GM12864 (cell line): Measurements from ENCODE around the gene GPRASP2.

Experiments
- DNase-seq: peaks from one replicate; pipeline ENCODE4 v3.0.0-alpha.2; 2011; ENCODE audit warnings: low read depth
- H3K4me3 ChIP-seq: 2 replicates; pipeline ENCODE4 v1.5.1; 2011; ENCODE audit warnings: mild to moderate bottlenecking, low read depth, low read length, control low read depth
- TF ChIP-seq, protein P1 (sequence below): IDR thresholded peaks from 2 replicates; pipeline ENCODE4 v1.5.1; 2011; ENCODE audit warnings: low read depth, mild to moderate bottlenecking, moderate library complexity, low read length, control low read depth, inconsistent platforms; ENCODE audit errors: missing control alignments

Gene GPRASP2

DNA sequence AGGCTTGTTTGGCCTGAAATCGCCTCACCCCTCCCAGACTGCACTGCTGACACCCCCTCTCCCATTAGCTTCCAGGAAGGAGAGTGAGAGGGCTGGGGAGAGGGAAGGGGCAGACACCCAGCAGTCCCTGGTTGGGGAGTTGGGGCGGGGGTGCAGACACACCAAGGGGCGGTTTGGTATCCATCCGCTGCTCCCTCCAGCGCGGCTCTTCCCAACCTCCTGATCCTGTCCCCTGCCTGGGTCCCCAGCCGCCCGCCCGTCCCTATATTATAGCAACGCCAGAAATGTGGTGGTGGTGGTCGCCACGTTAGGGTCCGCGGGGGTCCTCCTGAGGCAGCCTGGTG, 33.2 kb downstream of the GPRASP2 start:
- DNase-seq, result no peak
- H3K4me3 ChIP-seq, result no peak overlapping the region
- TF ChIP-seq, protein P1, sequence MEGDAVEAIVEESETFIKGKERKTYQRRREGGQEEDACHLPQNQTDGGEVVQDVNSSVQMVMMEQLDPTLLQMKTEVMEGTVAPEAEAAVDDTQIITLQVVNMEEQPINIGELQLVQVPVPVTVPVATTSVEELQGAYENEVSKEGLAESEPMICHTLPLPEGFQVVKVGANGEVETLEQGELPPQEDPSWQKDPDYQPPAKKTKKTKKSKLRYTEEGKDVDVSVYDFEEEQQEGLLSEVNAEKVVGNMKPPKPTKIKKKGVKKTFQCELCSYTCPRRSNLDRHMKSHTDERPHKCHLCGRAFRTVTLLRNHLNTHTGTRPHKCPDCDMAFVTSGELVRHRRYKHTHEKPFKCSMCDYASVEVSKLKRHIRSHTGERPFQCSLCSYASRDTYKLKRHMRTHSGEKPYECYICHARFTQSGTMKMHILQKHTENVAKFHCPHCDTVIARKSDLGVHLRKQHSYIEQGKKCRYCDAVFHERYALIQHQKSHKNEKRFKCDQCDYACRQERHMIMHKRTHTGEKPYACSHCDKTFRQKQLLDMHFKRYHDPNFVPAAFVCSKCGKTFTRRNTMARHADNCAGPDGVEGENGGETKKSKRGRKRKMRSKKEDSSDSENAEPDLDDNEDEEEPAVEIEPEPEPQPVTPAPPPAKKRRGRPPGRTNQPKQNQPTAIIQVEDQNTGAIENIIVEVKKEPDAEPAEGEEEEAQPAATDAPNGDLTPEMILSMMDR, result no peak

DNA sequence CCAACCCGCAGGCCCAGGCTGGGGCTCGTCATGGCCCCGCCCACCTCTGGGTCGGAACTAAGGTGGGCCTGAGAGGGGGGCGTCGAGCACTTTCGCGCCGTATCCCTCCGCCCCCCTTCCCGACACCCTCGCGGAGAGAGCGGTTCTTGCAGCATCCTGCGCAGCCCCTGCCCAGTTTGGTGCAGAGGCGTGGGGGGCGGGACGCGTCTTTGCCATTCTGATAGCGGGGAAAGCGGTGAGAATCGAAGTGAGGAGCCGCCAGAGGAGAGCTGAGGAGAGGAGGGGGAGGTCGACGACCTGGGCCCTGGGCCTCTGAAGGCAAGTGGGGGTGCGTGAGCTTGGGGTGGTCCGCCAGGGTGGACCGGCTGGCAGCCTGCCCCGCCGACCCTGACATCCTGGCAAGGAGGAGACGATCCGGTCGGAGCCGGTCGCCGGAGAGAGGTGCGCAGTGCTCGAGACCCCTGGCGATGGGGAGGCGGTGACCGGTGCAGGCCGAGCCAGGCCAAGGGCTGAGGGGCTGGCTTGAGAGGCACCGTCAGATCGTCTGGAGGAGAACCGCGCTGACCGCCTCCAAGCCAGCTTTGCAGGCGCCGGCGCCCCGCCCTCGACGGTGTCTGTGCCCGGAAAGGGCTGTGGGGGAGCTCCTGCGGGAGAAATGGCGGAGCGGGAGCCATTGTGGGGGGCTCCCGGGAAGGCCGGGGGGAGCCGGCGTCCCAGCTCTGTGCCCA, 33.8 kb downstream of the GPRASP2 start:
- no peak overlapping the region for H3K4me3 ChIP-seq
- DNase-seq, result no peak
- TF ChIP-seq, protein P1, result no peak

DNA sequence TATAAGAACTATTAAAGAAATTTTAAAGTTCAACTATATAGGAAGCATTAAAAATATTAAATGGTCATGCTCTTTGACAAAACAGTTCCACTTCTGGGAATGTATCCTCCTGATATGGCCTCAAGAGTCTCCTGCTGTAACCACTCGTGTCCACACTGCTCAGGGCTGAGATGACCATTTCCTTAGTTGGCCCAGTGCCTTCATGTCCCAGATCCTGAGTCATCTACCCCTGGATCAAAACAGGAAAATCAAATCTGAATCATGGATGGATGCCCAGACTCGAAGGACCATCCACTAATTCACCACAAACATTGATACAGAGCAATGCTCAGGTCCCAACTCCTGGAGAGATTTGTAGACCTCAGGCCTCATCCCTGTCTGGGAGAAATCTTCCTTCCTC, 53.0 kb downstream of the GPRASP2 start:
- DNase-seq, result no peak

DNA sequence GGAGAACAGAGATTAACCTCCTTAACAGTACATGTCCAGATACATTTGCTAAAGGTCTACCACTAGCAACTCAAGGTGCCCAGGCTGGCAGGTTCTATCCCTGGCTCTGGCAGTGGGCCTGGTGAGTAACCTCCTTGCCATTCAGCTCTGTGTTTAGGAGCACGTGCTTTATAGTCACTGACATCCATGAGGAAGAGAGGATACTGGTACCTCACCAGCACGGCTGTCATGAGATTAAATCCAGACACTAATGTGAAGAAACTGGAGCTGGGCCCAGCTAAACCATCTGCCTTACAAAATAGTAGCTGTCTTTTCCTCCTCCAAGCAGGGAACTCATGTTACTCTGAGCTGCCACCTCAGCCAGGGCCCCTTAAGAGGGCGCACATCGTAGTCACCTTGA, 53.6 kb downstream of the GPRASP2 start:
- DNase-seq, result no peak
- H3K4me3 ChIP-seq, result no peak overlapping the region
- TF ChIP-seq, protein P1, result no peak

More for the DNA sequence above, 53.0 kb downstream of the GPRASP2 start:
- no peak overlapping the region for H3K4me3 ChIP-seq
- TF ChIP-seq, protein P1, result no peak

DNA sequence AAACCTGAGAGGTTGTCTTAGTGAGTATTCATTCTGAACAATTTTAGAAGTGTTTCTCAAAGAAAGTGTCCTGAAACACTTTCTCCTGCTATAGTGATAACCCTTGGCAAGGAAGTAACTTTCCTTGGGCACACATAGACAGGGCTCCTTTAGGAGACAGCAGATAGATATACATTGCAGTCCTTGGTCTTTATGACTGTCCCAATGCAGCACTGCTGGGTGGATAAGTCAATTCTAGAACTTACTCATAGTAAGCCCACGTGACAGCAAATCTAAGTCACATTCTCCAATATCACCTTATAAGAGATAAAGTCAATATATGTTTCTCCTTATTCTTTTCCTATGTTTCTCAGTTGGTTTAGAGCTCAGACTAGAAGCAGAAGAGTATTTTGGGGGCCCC, 55.0 kb downstream of the GPRASP2 start:
- no peak overlapping the region for H3K4me3 ChIP-seq
- no peak for DNase-seq
- TF ChIP-seq, protein P1, result no peak
